Panc1 (cell line): ENCODE measurements around the gene SMIM10L1. TPM values are rescaled to one million over a fixed set of nuclear protein-coding genes. Genes with fewer than 3 reads are reported as not detected.

Source experiments
- ATAC-seq: fragments of 200-7000 bp; cut with Tn5 transposase; 2 replicates; pipeline ENCODE4 v1.9.1; 2020; ENCODE audit warnings: mild to moderate bottlenecking, moderate library complexity
- BruUV-seq: library from RNA; stranded (reverse); fragments of 400-500 nt; replicated peaks from 2 replicates; lab custom pipeline; 2021; lab: Mats Ljungman, UMichigan
- CTCF ChIA-PET: fragments of 300-600 bp; sonication (Branson Sonifier 250); formaldehyde crosslinking; loops from one replicate; lab custom pipeline; 2022; ENCODE audit warnings: antibody characterized with exemption; lab: Charles Lee
- POLR2A ChIA-PET: fragments of 300-600 bp; sonication (Branson Sonifier 250); formaldehyde crosslinking; loops from one replicate; lab custom pipeline; 2022; ENCODE audit warnings: antibody characterized with exemption; lab: Charles Lee
- DNase-seq: peaks from one replicate; pipeline ENCODE4 v3.0.0-alpha.2; 2010; ENCODE audit warnings: low read depth, low spot score
- H3K27ac ChIP-seq: 2 replicates; pipeline ENCODE4 v1.5.1; 2011; ENCODE audit warnings: mild to moderate bottlenecking, low read length, inconsistent platforms
- H3K27me3 ChIP-seq: fragments of 200-500 bp; sonication (Bioruptor generic); 2 replicates; pipeline ENCODE4 v1.6.0; 2014; ENCODE audit warnings: low read length, inconsistent platforms; ENCODE audit not compliant: control insufficient read depth, insufficient read depth
- H3K36me3 ChIP-seq: fragments of 200-500 bp; sonication (Bioruptor generic); 2 replicates; pipeline ENCODE4 v1.5.1; 2014; ENCODE audit warnings: inconsistent platforms, mild to moderate bottlenecking, low read length, moderate library complexity; ENCODE audit not compliant: control insufficient read depth, insufficient read depth
- H3K4me1 ChIP-seq: 2 replicates; pipeline ENCODE4 v1.5.1; 2011; ENCODE audit warnings: inconsistent platforms, mild to moderate bottlenecking, low read length, moderate library complexity; ENCODE audit not compliant: control insufficient read depth, insufficient read depth
- H3K4me3 ChIP-seq, 2 experiments: 2 replicates each; pipeline ENCODE4 v1.5.1; 2011 to 2012; ENCODE audit warnings: low read depth in 2 of 2, low read length in 2 of 2, mild to moderate bottlenecking in 2 of 2, inconsistent platforms in 1 of 2, moderate library complexity in 1 of 2
- H3K9me3 ChIP-seq: fragments of 200-500 bp; sonication (Bioruptor generic); 2 replicates; pipeline ENCODE4 v1.5.1; 2014; ENCODE audit warnings: low read depth, mild to moderate bottlenecking, inconsistent platforms, low read length, moderate library complexity; ENCODE audit not compliant: control insufficient read depth, insufficient read depth
- POLR2AphosphoS5 ChIP-seq: IDR thresholded peaks from 2 replicates; pipeline ENCODE4 v1.6.1; 2012; ENCODE audit warnings: mild to moderate bottlenecking, low read depth, low read length, moderate library complexity
- SIN3A ChIP-seq: IDR thresholded peaks from 2 replicates; pipeline ENCODE4 v1.6.1; 2012; ENCODE audit warnings: low read depth, mild to moderate bottlenecking, low read length, moderate library complexity, borderline replicate concordance; ENCODE audit not compliant: insufficient read depth
- TCF7L2 ChIP-seq: IDR thresholded peaks from 2 replicates; pipeline ENCODE4 v1.6.1; 2011; ENCODE audit warnings: mild to moderate bottlenecking, low read depth, low read length, inconsistent platforms
- in situ Hi-C: cut with HindIII; loops from 2 replicates; pipeline ENCODE4 v1.10.0; 2016; ENCODE audit warnings: low sequenced_read_pairs, low pct_unique_long_range_greater_than_20kb
- intact Hi-C: fragments of 100-400 bp; cut with micrococcal nuclease; formaldehyde crosslinking; loops from one replicate; pipeline ENCODE4 v1.10.0; 2022; ENCODE audit not compliant: unreplicated experiment
- total RNA-seq: library from RNA; stranded (reverse); gene quantifications from one replicate; pipeline ENCODE4 v1.2.1, GENCODE V29; 2021; ENCODE audit not compliant: unreplicated experiment
- TF ChIP-seq, protein P1 (sequence below): fragments of 450-650 bp; IDR thresholded peaks from 2 replicates; pipeline ENCODE4 v1.5.1; 2017; ENCODE audit warnings: mild to moderate bottlenecking
- TF ChIP-seq, protein P2 (sequence below), 2 experiments: IDR thresholded peaks; 2 replicates each; pipeline ENCODE4 v1.6.1; 2011 to 2012; ENCODE audit warnings: low read depth in 2 of 2, control low read depth in 1 of 2, low read length in 1 of 2, mild to moderate bottlenecking in 1 of 2, moderate library complexity in 1 of 2; ENCODE audit not compliant: insufficient read depth in 1 of 2

The SMIM10L1 gene
- total RNA-seq, 1 experiment from 2014 or later, result 6.0 TPM

DNA sequence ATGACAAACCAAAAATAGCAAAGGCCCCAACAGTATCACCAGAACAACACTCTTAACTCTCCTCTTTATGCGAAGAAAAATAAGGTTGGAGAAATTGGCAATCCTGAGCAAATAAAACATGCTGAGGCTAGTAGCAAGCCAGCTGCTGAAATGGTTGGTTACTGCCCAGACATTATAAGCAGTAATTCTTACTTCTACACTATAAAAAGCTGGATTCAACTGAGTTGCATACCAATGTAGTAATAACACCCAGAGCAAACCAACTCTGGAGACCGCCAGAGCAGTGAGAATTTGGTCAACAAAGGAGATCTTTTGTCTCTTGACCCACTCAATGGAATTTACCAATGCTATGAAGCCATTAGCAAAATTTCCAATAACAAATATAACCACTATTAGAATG is 37.2 kb upstream of the SMIM10L1 start:
- in situ Hi-C loops (no loop called here), intact Hi-C loops (no loop called here)
- Histone ChIP-seq H3K36me3 (no peaks in the 10 kb centered on the region), H3K9me3 (no peaks in the 10 kb centered on the region), H3K4me3 (no peak overlapping the region), H3K4me1 (no peaks in the 10 kb centered on the region), H3K27ac (no peak overlapping the region), H3K27me3 (no peaks in the 10 kb centered on the region)
- DNase-seq (no peak), ATAC-seq (no peak)
- POLR2A ChIA-PET, result no interaction called here
- CTCF ChIA-PET, result no interaction called here
- BruUV-seq, result no TSS peak
- TF ChIP-seq, protein P1, sequence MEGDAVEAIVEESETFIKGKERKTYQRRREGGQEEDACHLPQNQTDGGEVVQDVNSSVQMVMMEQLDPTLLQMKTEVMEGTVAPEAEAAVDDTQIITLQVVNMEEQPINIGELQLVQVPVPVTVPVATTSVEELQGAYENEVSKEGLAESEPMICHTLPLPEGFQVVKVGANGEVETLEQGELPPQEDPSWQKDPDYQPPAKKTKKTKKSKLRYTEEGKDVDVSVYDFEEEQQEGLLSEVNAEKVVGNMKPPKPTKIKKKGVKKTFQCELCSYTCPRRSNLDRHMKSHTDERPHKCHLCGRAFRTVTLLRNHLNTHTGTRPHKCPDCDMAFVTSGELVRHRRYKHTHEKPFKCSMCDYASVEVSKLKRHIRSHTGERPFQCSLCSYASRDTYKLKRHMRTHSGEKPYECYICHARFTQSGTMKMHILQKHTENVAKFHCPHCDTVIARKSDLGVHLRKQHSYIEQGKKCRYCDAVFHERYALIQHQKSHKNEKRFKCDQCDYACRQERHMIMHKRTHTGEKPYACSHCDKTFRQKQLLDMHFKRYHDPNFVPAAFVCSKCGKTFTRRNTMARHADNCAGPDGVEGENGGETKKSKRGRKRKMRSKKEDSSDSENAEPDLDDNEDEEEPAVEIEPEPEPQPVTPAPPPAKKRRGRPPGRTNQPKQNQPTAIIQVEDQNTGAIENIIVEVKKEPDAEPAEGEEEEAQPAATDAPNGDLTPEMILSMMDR, result no peak
- no peak for TF ChIP-seq SIN3A
- TF ChIP-seq, protein P2, sequence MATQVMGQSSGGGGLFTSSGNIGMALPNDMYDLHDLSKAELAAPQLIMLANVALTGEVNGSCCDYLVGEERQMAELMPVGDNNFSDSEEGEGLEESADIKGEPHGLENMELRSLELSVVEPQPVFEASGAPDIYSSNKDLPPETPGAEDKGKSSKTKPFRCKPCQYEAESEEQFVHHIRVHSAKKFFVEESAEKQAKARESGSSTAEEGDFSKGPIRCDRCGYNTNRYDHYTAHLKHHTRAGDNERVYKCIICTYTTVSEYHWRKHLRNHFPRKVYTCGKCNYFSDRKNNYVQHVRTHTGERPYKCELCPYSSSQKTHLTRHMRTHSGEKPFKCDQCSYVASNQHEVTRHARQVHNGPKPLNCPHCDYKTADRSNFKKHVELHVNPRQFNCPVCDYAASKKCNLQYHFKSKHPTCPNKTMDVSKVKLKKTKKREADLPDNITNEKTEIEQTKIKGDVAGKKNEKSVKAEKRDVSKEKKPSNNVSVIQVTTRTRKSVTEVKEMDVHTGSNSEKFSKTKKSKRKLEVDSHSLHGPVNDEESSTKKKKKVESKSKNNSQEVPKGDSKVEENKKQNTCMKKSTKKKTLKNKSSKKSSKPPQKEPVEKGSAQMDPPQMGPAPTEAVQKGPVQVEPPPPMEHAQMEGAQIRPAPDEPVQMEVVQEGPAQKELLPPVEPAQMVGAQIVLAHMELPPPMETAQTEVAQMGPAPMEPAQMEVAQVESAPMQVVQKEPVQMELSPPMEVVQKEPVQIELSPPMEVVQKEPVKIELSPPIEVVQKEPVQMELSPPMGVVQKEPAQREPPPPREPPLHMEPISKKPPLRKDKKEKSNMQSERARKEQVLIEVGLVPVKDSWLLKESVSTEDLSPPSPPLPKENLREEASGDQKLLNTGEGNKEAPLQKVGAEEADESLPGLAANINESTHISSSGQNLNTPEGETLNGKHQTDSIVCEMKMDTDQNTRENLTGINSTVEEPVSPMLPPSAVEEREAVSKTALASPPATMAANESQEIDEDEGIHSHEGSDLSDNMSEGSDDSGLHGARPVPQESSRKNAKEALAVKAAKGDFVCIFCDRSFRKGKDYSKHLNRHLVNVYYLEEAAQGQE (IDR thresholded peaks at IDR 0.05; ENCODE audit: insufficient read depth in 1 of 2, low read depth in 2 of 2, low read length in 1 of 2), result no peak
- TF ChIP-seq TCF7L2, result no peak
- no peak for TF ChIP-seq POLR2AphosphoS5

DNA sequence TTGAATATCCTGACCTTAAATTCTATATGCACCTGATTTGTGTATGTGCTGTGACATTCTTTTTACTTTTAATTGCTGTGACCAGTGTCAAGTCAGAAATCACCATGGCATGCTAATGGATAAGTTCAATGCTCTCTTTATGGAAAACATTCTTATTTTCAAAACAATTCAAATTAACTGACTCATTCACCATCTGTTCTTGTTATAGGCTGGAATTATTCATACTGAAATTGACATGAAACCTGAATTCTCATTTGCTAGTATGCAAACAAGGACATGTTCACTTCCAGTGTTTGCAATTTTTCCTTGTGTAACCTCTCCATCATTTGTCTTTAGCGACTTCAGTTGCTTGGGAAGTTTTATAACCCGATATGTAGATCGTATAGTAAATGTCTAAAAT is 36.7 kb upstream of the SMIM10L1 start, which contains the start of gene TAS2R30:
TSS of gene TAS2R30 (minus strand) at position 340 of the 400 bp plus-strand sequence. CDS start 400 bp downstream, outside the sequence.
- TF ChIP-seq TCF7L2 (no peak), SIN3A (no peak), POLR2AphosphoS5 (no peak)
- TF ChIP-seq, protein P2 (IDR thresholded peaks at IDR 0.05; ENCODE audit: insufficient read depth in 1 of 2, low read depth in 2 of 2, low read length in 1 of 2), result no peak
- TF ChIP-seq, protein P1, result no peak
- Histone ChIP-seq H3K9me3 (no peaks in the 10 kb centered on the region), H3K27me3 (no peaks in the 10 kb centered on the region), H3K36me3 (no peaks in the 10 kb centered on the region), H3K4me1 (no peaks in the 10 kb centered on the region), H3K27ac (no peak within 1 kb of the TSS), H3K4me3 (no peak within 1 kb of the TSS)
- DNase-seq (no peak), ATAC-seq (no peak)
- ChIA-PET POLR2A (no interaction called here), CTCF (no interaction called here)
- intact Hi-C loops (no loop called here), in situ Hi-C loops (no loop called here)
- no TSS peak for BruUV-seq
